Endothelial cell of umbilical vein (primary cell): ENCODE measurements around the gene CPNE7. TPM values are rescaled to one million over a fixed set of nuclear protein-coding genes. Genes with fewer than 3 reads are reported as not detected.
A peak's percentile ranks its signal among the peaks of the same experiment; 100 is the strongest.

Source experiments
- BruUV-seq: library from RNA; stranded (reverse); fragments of 400-500 nt; replicated peaks from 2 replicates; lab custom pipeline; 2021; lab: Mats Ljungman, UMichigan
- CTCF ChIA-PET: fragments of 300-600, 350-600 bp; sonication (Branson Sonifier 250); formaldehyde crosslinking; loops from one replicate; lab custom pipeline; 2021; ENCODE audit warnings: antibody characterized with exemption, inconsistent platforms; lab: Charles Lee
- POLR2A ChIA-PET: fragments of 300-600, 350-600 bp; sonication (Branson Sonifier 250); formaldehyde crosslinking; loops from one replicate; lab custom pipeline; 2021; ENCODE audit warnings: antibody characterized with exemption, inconsistent platforms; lab: Charles Lee
- DNase-seq: peaks from one replicate; pipeline ENCODE4 v3.0.0-alpha.2; 2011; ENCODE audit warnings: low read depth, low spot score
- FAIRE-seq: peaks from 2 replicates; lab custom pipeline; 2011; peaks lifted over from hg19 to GRCh38; lab: Jason Lieb, UNC
- H2AFZ ChIP-seq: 2 replicates; pipeline ENCODE4 v1.6.0; 2012; ENCODE audit warnings: low read depth, low read length, control low read depth, inconsistent platforms
- H3K27ac ChIP-seq: 2 replicates; pipeline ENCODE4 v1.5.1; 2011; ENCODE audit warnings: low read depth, mild to moderate bottlenecking, control low read depth, low read length, moderate library complexity; ENCODE audit not compliant: insufficient read depth
- H3K27me3 ChIP-seq, 2 experiments: 2 replicates each; pipeline versions ENCODE4 v1.6.0 to v1.6.1; 2011; ENCODE audit warnings: low read length in 2 of 2, mixed read lengths in 1 of 2; ENCODE audit not compliant: control insufficient read depth in 2 of 2, insufficient read depth in 2 of 2
- H3K36me3 ChIP-seq, 2 experiments: 2 replicates in 1 of 2; 3 replicates in 1 of 2; pipeline ENCODE4 v1.5.1; 2011; ENCODE audit warnings: low read length in 2 of 2, mild to moderate bottlenecking in 1 of 2, moderate library complexity in 1 of 2; ENCODE audit not compliant: control insufficient read depth in 2 of 2, insufficient read depth in 2 of 2; ENCODE audit errors: extremely low read depth in 1 of 2
- H3K4me1 ChIP-seq: 3 replicates; pipeline ENCODE4 v1.5.1; 2011; ENCODE audit warnings: mild to moderate bottlenecking, low read length; ENCODE audit not compliant: control insufficient read depth, insufficient read depth; ENCODE audit errors: extremely low read depth
- H3K4me2 ChIP-seq: 2 replicates; pipeline ENCODE4 v1.6.1; 2011; ENCODE audit warnings: low read length, control low read depth, mixed read lengths; ENCODE audit not compliant: insufficient read depth
- H3K4me3 ChIP-seq, 3 experiments: fragments of 200-600 bp in 1 of 3; sonication (generic), shearing (Covaris generic) in 1 of 3; replicated peaks in 1 of 3; 2 replicates each; pipeline ENCODE4 v1.5.1; 2011 to 2016; ENCODE audit warnings: control low read depth in 3 of 3, low read length in 3 of 3, mild to moderate bottlenecking in 2 of 3, inconsistent platforms in 1 of 3, low read depth in 1 of 3, moderate library complexity in 1 of 3; ENCODE audit not compliant: insufficient read depth in 1 of 3
- H3K79me2 ChIP-seq: 2 replicates; pipeline ENCODE4 v1.6.0; 2012; ENCODE audit warnings: low read length, inconsistent platforms; ENCODE audit not compliant: control insufficient read depth, insufficient read depth
- H3K9ac ChIP-seq: replicated peaks from 2 replicates; pipeline ENCODE3; 2011; ENCODE audit warnings: low read length, control low read depth; ENCODE audit not compliant: insufficient read depth; ENCODE audit errors: extremely low read depth
- H3K9me1 ChIP-seq: replicated peaks from 3 replicates; pipeline ENCODE4 v1.6.0; 2011; ENCODE audit warnings: mild to moderate bottlenecking, low read length; ENCODE audit not compliant: control insufficient read depth, insufficient read depth; ENCODE audit errors: extremely low read depth
- H3K9me3 ChIP-seq: replicated peaks from 2 replicates; pipeline ENCODE4 v1.5.1; 2012; ENCODE audit warnings: low read length, inconsistent platforms; ENCODE audit not compliant: control insufficient read depth, insufficient read depth
- H4K20me1 ChIP-seq: replicated peaks from 2 replicates; pipeline ENCODE3; 2011; ENCODE audit warnings: mild to moderate bottlenecking, low read length; ENCODE audit not compliant: control insufficient read depth, insufficient read depth; ENCODE audit errors: extremely low read depth
- CTCF ChIP-seq, 2 donors: IDR thresholded peaks; 1 replicate in 1 of 2; 2 replicates in 1 of 2; pipeline ENCODE4 v1.5.1; 2011; ENCODE audit warnings: low read length in 2 of 2, mild to moderate bottlenecking in 2 of 2, moderate library complexity in 2 of 2, control low read depth in 1 of 2, inconsistent platforms in 1 of 2, low read depth in 1 of 2; ENCODE audit not compliant: insufficient read depth in 1 of 2; ENCODE audit errors: extremely low read depth in 1 of 2
- EZH2 ChIP-seq: IDR thresholded peaks from 2 replicates; pipeline ENCODE4 v1.6.1; 2012; ENCODE audit warnings: borderline replicate concordance, low read depth, mild to moderate bottlenecking, moderate library complexity, low read length, inconsistent platforms; ENCODE audit not compliant: severe bottlenecking
- FOS ChIP-seq: IDR thresholded peaks from 2 replicates; pipeline ENCODE4 v1.6.1; 2011; ENCODE audit warnings: mild to moderate bottlenecking, low read length, moderate library complexity, borderline replicate concordance; ENCODE audit not compliant: insufficient read depth
- GATA2 ChIP-seq: IDR thresholded peaks from 2 replicates; pipeline ENCODE4 v1.7.0; 2011; ENCODE audit warnings: low read depth, mild to moderate bottlenecking, moderate library complexity, mixed read lengths, low read length; ENCODE audit not compliant: insufficient read length, insufficient read depth
- JUN ChIP-seq: IDR thresholded peaks from 2 replicates; pipeline ENCODE4 v1.6.1; 2011; ENCODE audit warnings: borderline replicate concordance, low read depth; ENCODE audit not compliant: insufficient read length, insufficient read depth
- MAX ChIP-seq: IDR thresholded peaks from 2 replicates; pipeline ENCODE4 v1.6.1; 2011; ENCODE audit not compliant: insufficient read depth, insufficient read length
- MYC ChIP-seq: IDR thresholded peaks from one replicate; pipeline ENCODE4 v1.6.1; 2011; ENCODE audit warnings: mild to moderate bottlenecking, low read depth, low read length
- POLR2A ChIP-seq: IDR thresholded peaks from 2 replicates; pipeline ENCODE4 v1.6.1; 2012; ENCODE audit warnings: low read depth, mild to moderate bottlenecking, control low read depth, low read length
- POLR2AphosphoS5 ChIP-seq: IDR thresholded peaks from 2 replicates; pipeline ENCODE4 v1.6.1; 2012; ENCODE audit warnings: low read depth, mild to moderate bottlenecking, control low read depth, low read length, moderate library complexity; ENCODE audit not compliant: insufficient read depth
- dilution Hi-C: fragments of 300-500 bp; cut with MboI; formaldehyde crosslinking; loops from one replicate; pipeline ENCODE4 v1.15.0; 2019; ENCODE audit warnings: low sequenced_read_pairs; ENCODE audit not compliant: extremely low pct_ligation_motif_present
- intact Hi-C: fragments of 100-400 bp; cut with micrococcal nuclease; formaldehyde crosslinking; loops from one replicate; pipeline ENCODE4 v1.10.0; 2022
- polyA plus RNA-seq, 4 experiments: library from polyadenylated mRNA; depleted of rRNA in 3 of 4; stranded (reverse) in 3 of 4; unstranded in 1 of 4; fragments of >200 nt; gene quantifications; 2 replicates each; pipeline versions ENCODE4 v1.2.1 to v1.2.3, GENCODE V29; 2011 to 2012; ENCODE audit warnings: missing spikeins in 1 of 4
- total RNA-seq: library from RNA; stranded (reverse); gene quantifications from 2 replicates; pipeline ENCODE4 v1.2.3, GENCODE V29; 2021

The CPNE7 gene
- total and polyA plus RNA-seq, 2 donors (not counting 3 experiments of a cell fraction or from before 2014, with no cell fraction given), result 2.0 to 5.9 TPM

- intact Hi-C loops (loop anchor here (10.0 kb wide), 1 partner anchor 148 kb away; the partner anchor contains the start of genes VPS9D1 and ZNF276), dilution Hi-C loops (no loop called here)
- BruUV-seq, result no TSS peak
- Histone ChIP-seq H3K79me2 (no peaks in the 10 kb centered on the region), H3K36me3 (no peaks in the 10 kb centered on the region), H3K27me3 (peaks cover 0 to 1% of the 10 kb centered on the region in 2 experiments), H3K27ac (no peak overlapping the region), H3K4me1 (peaks cover 12% of the 10 kb centered on the region), H3K9me1 (no peaks in the 10 kb centered on the region), H3K4me3 (peak overlapping the region in 1 of 3 experiments; percentile 10), H3K9ac (no peak overlapping the region), H3K4me2 (no peak overlapping the region), H2AFZ (peak overlapping the region; percentile 25), H3K9me3 (no peaks in the 10 kb centered on the region), H4K20me1 (no peaks in the 10 kb centered on the region)
- ChIA-PET POLR2A (interaction anchor here (0.6 kb wide), 1 partner anchor 382 kb away, joined by 5 read pairs; no protein-coding TSS in a partner anchor), CTCF (interaction anchor here (1.0 to 1.9 kb wide), 8 partner anchors 10 to 284 kb away, joined by 3 to 6 read pairs (median 4); no protein-coding TSS in a partner anchor)
- no peak for DNase-seq
- FAIRE-seq, result no peak
- TF ChIP-seq GATA2 (no peak), EZH2 (peak; percentile 63)
Measured at GRCh38 chr16:89576153-89577054, 846 bp downstream of the CPNE7 start.

GRCh38 chr16:89577055-89577759 lies 1.6 kb downstream of the CPNE7 start:
- dilution Hi-C loops, result no loop called here
- H3K36me3 ChIP-seq, result no peaks in the 10 kb centered on the region
- no peaks in the 10 kb centered on the region for H3K9me3 ChIP-seq
- no peaks in the 10 kb centered on the region for H3K9me1 ChIP-seq
- no peak for TF ChIP-seq FOS
- no peak for TF ChIP-seq POLR2AphosphoS5
- no peak for TF ChIP-seq JUN
- TF ChIP-seq EZH2, result no peak
- TF ChIP-seq MAX, result no peak
- TF ChIP-seq MYC, result no peak
- TF ChIP-seq POLR2A, result no peak
- TF ChIP-seq GATA2, result no peak
- no peak for TF ChIP-seq CTCF (IDR thresholded peaks at IDR 0.05; ENCODE audit: extremely low read depth in 1 of 2, insufficient read depth in 1 of 2, low read depth in 1 of 2, low read length in 2 of 2)
- peaks cover 20% of the 10 kb centered on the region for H3K4me1 ChIP-seq
- H3K27me3 ChIP-seq, result peaks cover 0 to 1% of the 10 kb centered on the region in 2 experiments
- ChIA-PET CTCF (interaction anchor here (0.6 to 1.9 kb wide), 3 partner anchors 26 to 64 kb away, joined by 3 to 6 read pairs (median 3); no protein-coding TSS in a partner anchor), POLR2A (interaction anchor here (0.6 kb wide), 1 partner anchor 383 kb away, joined by 5 read pairs; no protein-coding TSS in a partner anchor)
- H3K27ac ChIP-seq, result no peak overlapping the region
- intact Hi-C loops, result loop anchor here (10.0 kb wide), 1 partner anchor 148 kb away; the partner anchor contains the start of genes VPS9D1 and ZNF276
- FAIRE-seq (no peak), DNase-seq (no peak)
- H3K79me2 ChIP-seq, result no peaks in the 10 kb centered on the region
- BruUV-seq, result no TSS peak
- H3K4me2 ChIP-seq, result no peak overlapping the region
- H4K20me1 ChIP-seq, result no peaks in the 10 kb centered on the region
- H3K4me3 ChIP-seq, result no peak overlapping the region
- no peak overlapping the region for H3K9ac ChIP-seq
- no peak overlapping the region for H2AFZ ChIP-seq
